ENCODE measurements around the gene FASTKD3. TPM values are rescaled to one million over a fixed set of nuclear protein-coding genes. Genes with fewer than 3 reads are reported as not detected.

The FASTKD3 gene, protein sequence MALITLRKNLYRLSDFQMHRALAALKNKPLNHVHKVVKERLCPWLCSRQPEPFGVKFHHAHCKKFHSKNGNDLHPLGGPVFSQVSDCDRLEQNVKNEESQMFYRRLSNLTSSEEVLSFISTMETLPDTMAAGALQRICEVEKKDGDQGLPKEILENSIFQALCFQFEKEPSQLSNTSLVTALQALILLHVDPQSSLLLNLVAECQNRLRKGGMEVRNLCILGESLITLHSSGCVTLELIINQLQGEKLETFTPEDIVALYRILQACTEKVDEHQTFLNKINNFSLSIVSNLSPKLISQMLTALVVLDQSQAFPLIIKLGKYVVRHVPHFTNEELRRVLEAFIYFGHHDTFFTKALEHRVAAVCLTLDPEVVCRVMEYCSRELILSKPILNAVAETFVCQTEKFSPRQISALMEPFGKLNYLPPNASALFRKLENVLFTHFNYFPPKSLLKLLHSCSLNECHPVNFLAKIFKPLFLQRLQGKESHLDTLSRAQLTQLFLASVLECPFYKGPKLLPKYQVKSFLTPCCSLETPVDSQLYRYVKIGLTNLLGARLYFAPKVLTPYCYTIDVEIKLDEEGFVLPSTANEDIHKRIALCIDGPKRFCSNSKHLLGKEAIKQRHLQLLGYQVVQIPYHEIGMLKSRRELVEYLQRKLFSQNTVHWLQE
- total RNA-seq, result 2.8 and 14.5 TPM in 2 replicates

DNA sequence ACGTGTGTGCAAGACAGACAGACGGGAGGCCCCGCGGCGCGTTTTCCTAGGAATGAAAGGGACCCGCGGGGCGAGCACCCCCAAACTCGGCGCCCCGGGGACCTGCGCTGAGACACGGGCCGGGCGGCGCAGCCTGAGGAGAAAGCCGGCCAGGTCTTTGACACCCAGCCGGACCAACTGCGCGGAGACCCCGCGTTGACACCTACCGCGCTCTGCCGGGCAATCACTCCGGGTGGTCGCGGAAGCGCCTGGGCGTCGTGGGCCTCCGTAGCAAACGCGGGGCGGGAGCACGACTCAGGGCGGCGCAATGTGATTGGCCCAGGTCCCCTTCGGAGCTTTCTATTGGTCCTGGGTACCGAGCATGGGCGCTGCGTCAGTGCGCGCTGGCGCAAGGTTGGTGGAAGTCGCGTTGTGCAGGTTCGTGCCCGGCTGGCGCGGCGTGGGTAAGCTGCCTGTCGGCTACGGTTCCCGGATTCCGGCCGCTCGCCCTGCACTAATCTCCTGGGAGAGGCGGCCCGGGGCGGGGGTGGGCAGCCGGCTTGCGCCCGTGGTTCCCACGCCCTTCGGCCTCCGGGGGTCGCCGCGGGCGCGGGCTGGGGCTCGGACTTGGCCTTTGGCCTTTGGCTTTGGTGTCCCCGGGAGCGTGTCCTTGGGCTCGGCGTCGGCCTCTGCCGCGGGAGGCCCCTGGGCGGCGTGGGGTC, at the start of gene FASTKD3, which contains the start of gene MTRR:
TSS of gene FASTKD3 (minus strand) at position 259 of the 701 bp plus-strand sequence. CDS start 948 bp downstream, outside the sequence.
TSS of gene MTRR (plus strand) at position 376 of the 701 bp plus-strand sequence. CDS start 1,647 bp downstream, outside the sequence.

GRCh38 chr5:7850395-7851239, 18.2 kb downstream of the FASTKD3 start, which contains the start of gene CFAP90:
Gene CFAP90, minus strand, starts transcription at chr5:7851133. Its CDS starts 112 bp downstream, at chr5:7851021.

Other genes starting within 250 kb of the FASTKD3 start
- gene CFAP90, start 17.9 kb downstream of the FASTKD3 start, total RNA-seq, result not detected in 2 replicates
- gene MTRR, start 117 bp upstream of the FASTKD3 start, total RNA-seq, result 27.3 and 29.4 TPM in 2 replicates

Data from hair follicular keratinocyte (primary cell).